Measurements from ENCODE around the gene TMEM255A.
A peak's percentile ranks its signal among the peaks of the same experiment; 100 is the strongest.

The TMEM255A gene

DNA sequence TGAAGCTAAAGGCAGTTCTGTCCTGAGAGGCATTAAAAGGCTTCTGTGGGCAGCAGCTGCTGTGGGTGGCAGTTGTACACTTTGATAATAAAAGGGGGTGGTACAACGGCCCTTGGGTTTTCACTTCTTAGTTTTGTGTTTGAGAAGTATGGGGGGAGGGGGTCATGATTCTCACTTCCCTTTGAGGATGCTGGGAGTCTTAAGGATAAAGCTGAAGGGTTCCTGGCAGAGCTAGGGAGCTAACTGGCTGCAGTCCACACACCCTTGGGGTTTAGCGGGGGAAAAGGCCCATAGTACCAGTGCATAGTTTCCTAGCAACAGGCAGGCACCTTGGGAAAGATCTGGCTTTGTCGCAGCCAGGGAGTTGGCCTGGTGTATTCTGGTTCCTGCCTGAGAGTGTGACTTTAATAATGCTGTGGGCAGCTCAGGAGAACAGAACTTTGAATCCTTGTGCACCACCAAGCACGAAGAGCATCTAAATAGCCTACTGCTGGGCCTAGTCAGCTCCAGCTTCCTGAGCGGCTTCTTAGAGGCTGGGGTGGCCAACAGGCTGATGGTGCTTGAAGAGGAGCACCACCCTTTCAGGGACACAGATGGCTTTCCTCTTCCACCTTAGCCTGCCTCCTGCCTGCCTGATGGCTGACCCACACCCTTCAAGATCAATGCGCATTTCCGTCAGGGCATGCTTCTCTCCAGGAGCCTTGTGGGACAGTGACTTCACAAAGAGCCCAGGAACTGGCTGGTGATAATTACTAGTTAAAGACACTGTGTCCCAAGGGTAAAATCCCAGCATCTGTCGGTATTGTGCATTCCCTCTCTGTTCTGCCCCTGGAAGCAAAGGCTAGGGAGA lies 48.2 kb downstream of the TMEM255A start:
- DNase-seq: no peak

- no peak for DNase-seq
These were observed 50.9 kb downstream of the TMEM255A start for GRCh38 chrX:120260369-120260768.

- no peak for DNase-seq
These were observed 57.5 kb downstream of the TMEM255A start for GRCh38 chrX:120253784-120254183.

GRCh38 chrX:120251471-120252011 lies 59.7 kb downstream of the TMEM255A start:
- peak; percentile 40 to 48 for DNase-seq

DNA sequence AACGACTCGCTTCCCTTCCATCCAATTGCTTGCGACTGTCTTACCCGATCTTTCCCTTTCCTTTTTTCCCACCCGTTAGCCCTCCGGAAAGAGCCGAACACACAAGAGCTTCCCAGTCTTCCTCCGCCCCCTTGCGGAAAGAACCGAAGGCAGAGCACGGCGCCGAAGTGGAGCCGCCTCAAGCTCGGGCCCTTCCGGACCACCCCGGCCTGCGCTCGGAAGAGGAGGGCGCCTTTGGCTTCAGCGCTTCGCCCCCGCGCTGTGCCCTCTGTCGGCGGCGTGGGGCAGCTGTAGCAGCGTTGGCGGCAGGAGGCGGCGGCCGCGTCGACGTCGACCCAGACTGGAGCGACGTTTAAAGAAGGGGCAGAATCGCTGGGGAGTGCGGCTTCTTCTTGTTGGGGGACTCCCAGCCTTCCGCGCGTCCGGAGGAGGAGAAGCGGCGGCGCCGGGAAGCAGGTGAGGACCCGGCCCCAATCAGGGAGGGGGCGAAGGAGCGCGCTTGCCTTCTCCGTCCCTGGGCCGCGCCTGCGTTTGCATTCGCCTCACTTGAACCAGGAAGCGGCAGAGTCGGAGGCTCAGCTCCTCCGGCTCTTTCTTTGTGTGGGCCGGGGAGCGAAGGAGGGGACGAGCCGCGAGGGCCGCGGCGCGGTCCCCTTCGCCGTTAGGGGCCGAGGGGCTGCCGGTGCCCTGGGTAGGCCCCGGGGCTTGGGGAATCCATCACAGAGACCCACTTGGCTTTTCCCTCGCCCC lies 60.6 kb downstream of the TMEM255A start, which contains the start of gene ZBTB33:
Gene ZBTB33, plus strand, starts transcription at position 291 of the 750 bp plus-strand sequence. CDS start 2,604 bp downstream, outside the sequence.
- peak; percentile 83 to 88 for DNase-seq

- DNase-seq: peak; percentile 67 to 70
These were observed 66.3 kb downstream of the TMEM255A start for GRCh38 chrX:120244735-120245498.

DNA sequence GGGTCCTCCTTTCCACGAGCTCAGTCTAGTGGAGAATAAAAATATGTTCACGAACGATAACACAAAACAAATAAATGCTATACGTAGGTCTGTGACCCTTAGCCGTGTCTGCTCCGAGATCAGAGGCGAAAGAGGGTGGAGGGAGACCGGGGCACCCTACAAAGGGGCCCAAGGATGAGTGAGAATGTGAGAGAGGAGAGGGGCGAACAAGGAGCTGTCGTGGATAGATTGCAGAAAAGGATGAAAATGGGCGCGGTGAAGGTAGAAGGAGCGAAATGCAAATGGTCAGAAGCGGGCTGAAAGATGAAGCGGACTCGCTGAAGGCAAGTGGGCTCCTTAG lies 66.9 kb downstream of the TMEM255A start:
- no peak for DNase-seq

DNA sequence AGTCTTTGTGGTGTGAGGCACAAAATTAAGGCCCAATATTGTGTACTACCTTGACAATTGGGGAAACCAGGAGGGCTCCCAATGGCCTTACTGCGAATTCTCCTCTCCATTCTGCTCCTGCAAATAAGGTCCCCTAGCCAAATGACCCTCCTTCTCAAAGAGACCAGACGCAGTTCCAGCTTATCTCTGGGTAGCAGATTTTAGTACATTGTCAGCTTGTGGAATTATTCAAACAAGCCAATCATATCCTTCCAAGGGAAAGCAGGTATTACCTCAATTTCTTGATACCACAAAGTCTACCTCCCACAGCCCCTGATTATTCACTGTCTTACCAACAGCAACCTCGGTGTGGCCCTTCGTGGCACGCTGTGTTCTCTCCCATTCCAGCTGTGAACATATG lies 68.4 kb downstream of the TMEM255A start:
- DNase-seq: no peak

- DNase-seq: no peak
These were observed 72.3 kb downstream of the TMEM255A start for GRCh38 chrX:120238933-120239332.

- DNase-seq: no peak
These were observed 74.4 kb downstream of the TMEM255A start for GRCh38 chrX:120236687-120237479.

- DNase-seq: no peak
These were observed 76.0 kb downstream of the TMEM255A start for GRCh38 chrX:120235284-120235683.

DNA sequence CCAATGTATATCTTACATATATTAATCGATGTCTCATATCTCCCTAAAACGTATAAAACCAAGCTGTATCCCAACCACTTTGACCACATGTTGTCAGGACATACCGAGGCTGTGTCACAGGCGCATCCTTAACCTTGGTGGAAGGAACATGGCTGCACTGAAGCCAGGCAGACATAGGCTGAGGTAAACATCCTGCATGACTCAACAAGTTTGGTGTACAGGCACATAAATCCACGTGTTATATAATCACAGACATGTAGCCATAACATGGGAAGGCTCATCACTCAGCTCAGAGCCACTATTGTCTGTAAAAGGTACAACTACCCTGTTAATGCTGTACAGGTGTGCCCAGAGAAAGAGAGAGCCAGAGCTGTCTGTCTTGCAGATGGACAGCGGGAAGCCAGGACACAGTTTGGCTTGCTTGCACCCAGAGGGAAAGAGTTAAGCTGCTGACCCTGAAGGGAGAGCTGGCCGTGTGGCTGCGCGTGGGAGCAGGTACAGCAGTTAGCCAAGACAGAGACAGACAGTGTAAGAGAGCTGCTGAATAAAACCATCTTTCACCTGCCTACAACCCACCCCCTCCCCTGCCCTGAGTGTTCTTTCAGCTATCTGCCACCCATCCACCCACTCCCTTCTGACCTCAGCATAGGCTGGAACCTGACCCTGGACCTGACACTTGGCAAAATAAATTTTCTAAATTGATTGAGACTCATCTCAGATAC lies 82.9 kb downstream of the TMEM255A start:
- no peak for DNase-seq

DNA sequence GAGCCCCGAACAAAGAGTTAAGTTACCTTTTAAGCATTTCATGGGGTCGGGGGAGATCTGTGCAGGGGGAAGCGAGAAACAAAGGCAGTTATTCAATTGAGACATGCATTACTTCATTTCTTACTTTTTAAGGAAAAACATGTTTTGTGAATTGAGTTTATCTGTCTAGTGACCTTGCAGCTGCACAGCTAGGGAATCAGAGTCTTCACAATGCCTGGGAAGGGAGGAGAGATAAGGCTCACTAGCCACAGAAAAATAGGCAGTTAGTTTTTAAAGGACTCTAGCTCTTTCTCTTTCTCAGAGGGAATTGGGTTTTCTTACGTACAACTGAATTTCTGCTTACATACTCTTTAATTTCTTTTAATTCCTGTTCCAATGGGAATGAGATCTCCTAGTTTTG lies 86.9 kb downstream of the TMEM255A start:
- no peak for DNase-seq

- DNase-seq: no peak
These were observed 87.9 kb downstream of the TMEM255A start for GRCh38 chrX:120223374-120223773.

GRCh38 chrX:120213438-120214265 lies 97.6 kb downstream of the TMEM255A start:
- DNase-seq: peak; percentile 69 to 71
